Activated gamma-delta T cell treated with anti-CD3 and anti-CD28 coated beads, Interleukin-2, amount 50 U/mL, for 16 hours (primary cell): ENCODE measurements around the gene TCF7L2.
A peak's percentile ranks its signal among the peaks of the same experiment; 100 is the strongest.

Experiments
- DNase-seq: peaks from one replicate; pipeline ENCODE4 v3.0.0-alpha.2; 2020; ENCODE audit warnings: low read depth

The TCF7L2 gene

DNA sequence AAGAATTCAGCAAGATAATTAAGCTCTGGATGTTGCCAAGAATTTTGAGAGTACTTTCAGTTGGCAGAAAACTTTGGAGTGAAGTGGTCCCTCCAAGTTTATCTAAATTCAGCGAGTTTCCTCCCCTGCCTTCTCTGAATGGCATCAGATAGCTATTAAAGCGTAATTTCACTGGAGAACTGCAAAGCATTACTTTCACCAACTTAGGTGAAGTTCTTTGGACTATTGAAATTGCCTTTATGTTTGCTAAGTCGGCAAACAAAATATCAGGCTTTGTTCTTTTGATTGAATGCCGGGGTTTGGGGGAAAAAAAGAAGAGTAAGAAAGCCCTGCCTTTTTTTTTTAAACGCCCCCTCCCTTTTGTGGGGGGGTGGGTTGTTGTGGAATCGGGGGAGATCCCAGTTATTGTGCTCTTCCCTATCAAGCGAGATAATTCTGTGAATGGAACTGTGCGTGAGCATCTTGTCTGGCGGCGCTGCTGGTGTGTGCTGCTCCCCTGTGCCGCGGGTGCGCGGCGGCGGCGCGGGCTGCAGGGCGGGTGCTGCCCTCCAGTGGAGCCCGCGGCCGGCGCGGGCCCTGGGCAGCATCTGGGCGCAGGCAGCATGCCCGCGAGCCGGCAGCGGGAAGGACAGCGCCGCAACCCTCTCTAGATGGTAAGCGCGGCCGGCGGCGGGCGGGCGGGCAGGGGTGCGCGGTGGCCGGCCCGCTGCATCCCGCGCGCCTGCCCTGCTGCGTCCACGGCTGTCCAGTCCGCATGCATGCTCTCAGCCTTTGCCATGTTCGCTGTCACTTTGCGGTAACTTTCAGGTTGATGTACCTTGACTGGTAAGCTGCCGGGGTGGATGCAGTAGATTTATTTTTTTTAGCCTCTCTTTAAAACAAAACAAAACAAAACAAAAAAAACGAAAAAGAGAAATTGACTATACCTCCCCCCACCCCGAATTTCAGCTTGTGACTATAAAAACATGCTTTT lies 176.5 kb downstream of the TCF7L2 start:
- DNase-seq = peak; percentile 4

DNA sequence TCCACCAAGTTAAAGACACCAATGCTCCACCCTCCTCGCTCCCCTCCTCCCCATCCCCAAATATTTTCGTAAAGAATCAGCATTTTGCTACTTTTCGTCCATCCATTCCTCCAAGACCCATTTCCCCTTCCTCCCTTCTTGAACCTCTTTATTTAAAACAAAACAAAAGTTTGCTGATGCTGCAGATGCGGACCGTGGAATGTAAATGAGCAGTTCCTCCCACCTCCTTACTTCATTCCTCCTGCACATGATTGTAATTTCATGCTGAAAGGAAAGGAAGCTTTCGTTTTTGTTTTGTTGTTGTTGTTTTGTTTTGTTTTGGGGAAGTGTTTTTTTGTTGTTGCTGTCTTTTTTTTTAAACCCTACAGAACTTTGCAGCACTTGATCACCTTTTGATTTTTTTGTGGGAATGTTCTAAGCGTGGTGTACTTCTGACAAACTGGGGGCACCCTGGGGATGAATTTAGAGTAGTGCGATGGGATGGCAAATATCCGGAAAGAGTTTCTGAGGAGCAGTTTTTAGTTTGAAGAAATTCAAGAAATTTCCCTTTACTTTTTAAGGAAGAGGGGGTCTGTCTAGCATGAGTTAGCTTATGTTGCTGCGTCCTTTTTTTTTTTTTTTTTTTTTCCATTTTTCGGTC lies 177.3 kb downstream of the TCF7L2 start:
- DNase-seq = no peak

DNA sequence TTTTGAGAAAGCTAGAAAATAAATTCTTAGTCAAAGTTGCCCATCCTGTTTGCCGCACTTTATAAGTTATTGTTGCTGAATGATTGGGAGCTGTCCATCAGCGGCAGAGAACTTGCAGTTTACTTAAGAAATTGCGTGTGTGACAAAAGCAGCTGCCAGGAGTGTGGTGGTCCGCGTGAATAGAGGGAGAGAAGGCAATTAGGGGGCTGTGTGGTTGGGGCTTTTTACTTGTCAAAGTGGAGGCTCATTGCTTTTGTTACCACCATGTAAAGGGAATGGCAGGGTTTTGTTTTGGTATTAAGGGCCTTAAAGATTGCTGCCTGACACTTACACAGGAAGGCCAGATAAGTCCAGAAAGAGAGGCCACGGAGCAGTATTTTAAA lies 177.8 kb downstream of the TCF7L2 start:
- DNase-seq = no peak

DNA sequence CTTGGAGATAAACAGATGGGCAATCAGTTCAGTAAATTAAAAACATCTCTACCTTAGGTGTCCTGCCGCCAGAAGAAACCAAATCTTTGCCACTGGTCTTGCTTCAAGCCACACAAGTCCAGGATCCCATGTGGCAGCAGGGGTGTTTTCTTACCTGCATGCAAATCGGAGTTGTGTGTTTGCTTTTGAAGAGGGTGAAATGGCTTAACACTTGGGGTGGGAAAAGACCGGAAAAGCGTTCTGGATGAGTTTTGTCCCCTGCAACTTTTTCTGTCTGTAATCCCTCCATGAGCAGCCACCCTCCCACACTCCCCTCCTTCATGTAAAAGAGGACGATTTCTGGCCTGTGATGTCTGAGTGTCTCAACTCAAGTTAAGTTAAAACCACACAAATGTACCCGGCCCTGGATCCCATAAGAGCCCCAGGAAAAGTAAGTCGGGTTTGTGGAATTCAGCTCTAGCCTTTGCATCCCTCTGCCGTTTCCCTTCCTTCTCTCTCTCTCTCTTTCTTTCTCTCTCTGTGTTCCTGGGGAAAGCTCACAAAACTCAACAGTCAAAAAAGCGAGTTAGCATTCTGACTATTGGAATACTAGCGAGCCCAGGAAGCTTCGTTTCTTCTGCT lies 178.5 kb downstream of the TCF7L2 start:
- no peak for DNase-seq

DNA sequence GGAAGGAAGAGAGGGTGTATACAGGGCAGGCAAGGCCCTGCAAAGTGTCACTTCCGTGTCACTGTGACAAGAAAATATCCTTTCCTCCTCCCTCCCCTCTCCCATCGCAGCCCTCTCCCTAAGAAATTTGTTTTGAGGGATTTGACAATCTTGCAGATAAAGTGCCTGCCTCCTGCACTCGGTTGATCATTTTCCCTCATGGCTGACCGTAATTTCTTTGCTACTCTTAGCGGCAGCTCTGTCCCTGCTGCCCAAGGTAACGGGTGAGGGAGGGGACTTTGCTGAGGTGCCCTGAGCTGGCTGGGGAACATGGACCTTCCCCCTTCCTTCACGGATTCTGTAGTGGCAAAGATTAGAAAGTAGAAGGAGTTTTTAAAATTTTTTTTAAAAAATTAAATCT lies 179.1 kb downstream of the TCF7L2 start:
- no peak for DNase-seq

DNA sequence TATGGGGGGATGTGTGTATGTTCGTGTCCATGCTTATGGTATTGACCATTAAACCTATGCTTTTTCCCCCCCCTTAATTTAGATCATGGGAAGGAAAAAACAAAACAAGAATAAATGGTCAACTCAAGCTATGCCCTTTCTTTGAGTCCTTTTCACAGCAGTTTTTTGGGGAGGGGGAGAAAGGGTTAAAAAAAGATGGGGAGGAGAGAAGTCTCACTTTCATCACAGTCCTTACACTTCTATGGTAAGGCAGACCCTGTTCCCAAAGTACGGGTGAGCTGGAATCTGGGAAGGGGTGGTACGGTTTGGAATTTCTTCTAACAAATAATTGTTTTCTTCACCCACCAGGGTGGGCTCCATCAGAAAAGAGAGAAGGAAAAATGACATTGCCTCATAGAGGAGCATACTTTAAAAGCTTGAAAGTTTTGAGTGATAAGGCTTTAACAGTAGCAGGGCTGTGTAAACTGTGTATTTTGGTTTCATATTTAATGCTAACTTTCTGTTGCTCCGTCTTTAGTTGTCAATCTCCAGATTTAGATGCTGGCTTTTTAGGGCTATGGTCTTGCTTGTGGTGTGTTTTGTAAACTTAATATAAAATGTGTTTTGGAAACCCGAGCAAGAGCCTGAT lies 180.1 kb downstream of the TCF7L2 start:
- DNase-seq = no peak

DNA sequence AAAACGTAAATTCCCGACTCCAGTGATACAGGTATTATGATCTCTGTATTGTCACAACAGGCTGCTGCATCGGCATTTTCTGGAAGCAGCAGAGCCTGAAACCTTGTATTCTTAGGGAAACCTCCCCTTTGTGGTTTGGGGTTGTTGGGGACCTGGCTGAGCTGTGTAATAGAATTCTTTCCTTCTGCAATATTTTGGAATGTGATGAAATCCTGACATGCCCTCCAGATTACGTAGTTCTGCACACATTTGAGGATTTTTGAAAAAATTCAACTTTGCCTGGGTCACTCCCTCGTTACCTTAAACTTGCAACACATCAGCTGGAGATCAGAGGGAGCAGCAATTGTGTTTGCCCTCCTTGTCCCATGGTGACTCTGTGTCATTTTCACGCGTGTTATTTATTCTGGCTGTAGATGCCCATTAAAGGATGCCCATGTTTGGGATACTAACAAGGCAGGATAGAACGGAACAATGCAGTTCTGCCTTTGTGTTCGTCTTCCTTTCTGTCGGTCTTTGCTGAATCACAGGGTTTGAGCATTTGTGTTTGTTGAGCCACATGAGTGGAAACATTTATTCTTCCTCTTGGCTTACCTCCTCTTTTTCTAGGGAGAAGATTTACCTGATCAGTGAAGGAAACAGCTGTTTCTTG lies 181.7 kb downstream of the TCF7L2 start:
- no peak for DNase-seq

DNA sequence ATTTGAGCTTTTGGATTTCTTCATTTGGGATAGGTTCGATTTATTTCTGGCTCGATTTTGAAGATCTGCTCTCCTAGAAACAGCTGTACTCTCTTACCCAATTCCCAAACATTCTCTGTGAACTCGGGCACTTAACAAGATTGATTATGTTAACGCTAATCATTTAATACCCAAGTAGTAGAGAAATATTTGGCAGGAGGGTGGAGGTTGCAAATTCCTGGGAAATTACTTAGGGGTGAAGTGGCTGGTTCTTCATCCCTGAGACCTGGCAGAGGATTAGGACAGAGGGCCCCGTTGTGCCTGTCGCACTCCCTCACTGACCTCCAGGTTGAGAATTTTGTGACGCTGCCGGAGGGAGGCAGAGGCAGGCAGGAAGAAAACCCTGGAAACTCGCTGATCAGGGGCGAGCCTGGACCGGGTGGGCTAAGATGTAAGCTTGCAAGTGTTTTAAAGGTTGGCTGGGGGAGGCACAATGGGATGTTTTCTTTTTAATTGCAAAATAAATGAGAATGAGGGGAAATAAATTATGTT lies 182.6 kb downstream of the TCF7L2 start:
- DNase-seq = no peak

DNA sequence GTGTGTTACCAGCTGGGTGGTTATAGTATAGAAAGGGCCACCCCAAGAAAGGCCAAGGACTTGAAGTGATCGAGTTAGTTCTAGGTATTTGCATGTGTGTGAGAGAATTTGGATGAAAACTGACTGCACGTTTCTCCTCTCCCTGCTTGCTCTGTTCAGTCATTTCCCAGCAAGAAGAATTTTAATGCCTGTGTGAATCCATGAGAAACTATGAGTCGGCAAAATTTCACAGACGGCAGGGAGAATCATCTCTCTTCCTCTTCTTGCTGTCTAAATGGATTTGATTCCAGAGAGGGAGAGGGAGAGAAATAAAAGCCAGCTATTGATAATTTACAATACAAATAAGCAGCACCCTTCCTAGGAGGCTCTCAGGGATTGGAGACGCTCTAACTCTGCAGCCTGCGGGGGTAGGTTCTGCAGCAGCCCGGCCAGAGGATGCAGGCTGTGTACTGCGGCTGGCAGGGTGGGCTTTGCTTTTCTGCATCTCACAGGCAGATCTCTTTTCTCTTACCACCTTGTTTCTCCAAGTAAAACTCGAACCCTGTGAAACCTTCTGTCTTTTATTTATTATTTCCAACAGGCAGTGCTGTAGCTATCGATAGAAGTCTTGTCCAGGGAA lies 183.6 kb downstream of the TCF7L2 start:
- DNase-seq = no peak

DNA sequence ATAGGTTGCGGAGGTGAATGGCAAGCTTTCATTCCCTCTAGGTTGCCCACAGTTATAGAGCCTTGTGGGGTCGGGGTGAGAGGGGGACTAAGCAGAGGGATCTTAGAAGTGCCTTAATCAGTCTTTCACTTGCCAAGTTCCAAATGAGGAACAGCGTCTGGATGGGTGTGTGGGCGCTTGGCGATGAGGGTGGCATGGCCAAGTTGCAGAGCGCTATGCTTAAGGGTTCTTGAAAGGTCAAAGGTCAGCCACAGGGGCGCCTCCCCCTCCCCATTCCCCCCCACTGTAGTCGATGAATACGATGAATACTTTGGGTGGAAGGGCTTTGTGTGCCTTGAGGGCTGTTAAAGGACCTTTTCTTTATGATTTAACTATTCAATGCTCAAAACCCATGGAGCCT lies 185.0 kb downstream of the TCF7L2 start:
- DNase-seq = no peak

DNA sequence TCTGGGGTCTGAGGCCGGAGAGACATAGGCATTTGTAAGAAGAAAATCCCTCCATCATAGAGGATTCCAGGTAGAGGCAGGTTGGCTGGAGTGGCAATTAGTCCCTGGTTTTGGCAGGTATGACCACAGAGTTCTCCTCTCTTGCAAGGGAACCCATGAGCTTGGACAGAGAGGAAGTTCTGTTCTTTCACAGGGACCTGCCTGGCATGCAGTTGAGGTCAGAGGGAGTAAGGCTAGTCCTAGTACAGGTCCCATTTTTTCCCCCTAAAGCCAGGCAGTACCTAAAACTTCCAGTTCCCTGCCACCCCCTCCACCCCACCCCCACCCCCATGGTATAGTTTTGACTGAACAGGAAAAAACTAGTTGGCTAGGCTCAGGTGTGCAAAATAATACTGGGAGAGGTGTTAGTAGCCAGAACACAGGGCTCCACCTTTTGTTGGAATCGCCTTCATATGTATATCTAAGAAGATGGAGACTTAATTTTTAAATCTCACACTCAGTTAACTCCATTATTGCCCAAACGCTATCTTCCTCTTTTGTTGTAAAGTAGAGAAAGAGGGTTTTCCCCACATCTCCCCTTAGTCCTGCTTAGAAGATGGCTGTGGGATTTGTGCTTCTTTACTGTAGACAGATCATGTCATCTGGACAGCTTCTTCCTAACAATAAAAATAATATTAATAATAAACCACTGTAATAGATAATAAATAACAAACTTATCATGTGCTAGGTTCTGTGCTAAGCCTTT lies 188.1 kb downstream of the TCF7L2 start:
- no peak for DNase-seq

DNA sequence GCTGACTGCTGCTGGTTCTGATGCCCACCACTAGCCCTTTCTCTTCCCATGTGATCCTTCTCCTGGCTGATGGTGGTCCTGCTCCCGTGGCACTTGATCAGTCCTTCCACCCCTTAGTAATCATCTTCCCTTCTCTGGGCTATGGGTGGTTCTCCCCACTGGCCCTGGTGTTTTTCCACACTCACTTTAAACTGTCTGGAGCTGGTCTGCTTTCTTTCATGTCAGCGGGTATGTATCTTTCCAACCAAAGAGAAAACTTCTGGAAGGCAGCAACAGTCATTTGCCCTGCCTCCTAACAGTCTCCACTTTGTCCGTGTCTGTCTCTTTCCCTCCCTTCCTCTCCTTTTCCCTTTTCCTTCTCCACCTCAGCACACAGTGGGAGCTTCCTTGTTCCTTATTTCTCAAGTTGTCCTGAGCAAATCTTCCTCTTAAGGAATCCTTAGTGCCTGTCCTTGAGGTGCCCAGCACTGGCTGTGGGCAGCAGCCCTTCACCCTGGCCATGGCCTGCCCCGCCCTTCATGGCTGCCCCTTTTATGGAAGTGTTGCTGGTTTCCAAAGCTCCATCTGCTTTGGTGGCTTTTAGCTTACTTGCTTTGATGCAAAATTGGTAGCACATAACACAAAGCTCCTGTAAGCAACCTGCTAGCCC lies 189.0 kb downstream of the TCF7L2 start:
- DNase-seq = no peak

DNA sequence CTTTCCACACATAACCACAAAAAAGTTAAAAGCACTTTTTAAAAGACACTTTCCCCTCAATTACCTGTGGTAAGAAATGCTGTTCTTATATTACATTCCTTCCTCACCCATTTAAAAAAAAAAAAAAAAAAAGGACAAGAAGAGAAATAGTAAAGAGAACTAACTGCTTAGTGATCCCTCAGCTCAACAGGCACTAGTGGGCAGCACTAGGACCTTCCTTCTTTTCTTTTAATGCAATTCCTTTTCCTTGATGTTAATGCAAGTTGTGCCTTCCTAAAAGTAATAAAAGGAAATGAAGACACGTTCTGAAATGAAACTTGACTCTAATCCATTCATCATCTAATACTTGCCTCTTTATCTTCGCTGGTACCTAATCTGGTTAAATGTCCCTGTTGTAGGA lies 189.7 kb downstream of the TCF7L2 start:
- no peak for DNase-seq

DNA sequence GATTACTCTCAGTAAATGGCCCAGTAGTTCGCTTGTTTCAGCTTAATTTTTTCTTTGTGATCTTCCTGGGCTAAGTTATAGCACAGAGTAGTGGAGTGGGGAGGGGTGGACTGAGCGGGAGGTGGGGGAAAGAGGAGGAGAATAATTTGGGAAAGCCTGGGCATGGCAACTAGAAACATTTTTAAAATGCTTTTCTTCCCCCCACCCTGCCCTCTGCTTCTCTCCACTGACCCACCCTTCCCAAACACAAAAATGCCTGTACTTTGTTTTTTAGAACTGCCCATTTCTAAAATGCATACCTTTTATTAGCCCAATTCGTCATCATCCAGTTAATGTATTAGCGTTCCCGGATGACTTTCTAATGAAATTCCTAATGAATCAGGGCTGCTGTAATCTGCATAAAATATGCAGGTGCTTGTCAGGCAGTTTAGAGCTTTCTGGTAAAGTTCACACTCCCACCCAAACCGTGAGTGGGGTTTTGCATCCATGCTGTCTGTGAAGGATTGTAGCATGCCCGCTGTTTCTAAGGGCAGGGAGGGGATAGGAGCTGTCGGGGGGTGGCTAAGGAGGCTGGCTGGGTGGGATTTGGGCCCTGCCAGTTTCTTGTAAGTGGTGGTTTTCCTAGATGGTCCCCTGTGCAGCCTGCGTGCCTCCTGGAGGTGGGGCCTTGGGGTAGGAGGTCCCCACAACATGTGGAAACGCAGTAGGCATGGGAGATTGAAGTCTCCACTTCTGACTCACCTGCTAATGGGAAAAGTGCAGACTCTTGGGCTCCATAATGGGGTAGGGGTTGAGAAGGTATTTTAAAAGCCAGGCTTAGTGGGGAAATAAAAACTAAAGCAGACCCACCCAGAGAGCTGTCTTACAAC lies 190.3 kb downstream of the TCF7L2 start:
- DNase-seq = no peak

DNA sequence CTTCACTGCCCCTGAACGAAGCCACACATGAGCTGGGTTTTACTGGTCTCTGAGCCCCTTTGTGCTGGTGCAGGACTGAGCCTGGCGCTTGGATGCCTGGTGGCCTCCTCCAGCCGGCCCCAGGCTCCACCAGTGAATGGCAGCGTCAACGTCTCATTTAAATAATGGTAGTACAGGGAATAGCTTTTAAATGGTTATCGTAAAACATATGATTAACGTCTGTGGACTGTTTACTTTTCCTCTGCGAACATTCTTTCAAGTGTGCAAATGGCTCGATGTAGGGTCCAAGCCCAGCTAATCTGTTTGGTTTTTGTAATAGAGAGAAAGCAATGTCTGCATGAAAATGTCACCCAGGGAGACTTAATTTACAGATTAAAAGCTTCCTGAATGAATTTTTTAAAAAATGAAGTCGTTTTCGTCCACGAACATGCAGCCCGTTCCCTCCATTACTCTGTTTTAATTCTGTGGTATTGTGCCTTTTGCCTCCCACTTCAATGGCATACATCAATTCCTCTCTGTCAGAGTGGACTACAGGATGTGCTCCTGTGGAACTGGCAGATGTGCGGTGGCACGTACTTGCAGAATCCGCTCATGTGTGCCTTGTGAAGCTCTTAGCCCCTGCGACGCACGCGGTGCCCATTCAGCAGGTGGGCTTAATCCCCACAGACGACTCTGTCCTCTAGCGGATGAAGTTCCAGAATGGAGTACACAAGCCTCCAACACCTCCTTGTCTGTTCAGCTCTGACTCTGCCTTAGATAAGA lies 192.7 kb downstream of the TCF7L2 start:
- DNase-seq = no peak

DNA sequence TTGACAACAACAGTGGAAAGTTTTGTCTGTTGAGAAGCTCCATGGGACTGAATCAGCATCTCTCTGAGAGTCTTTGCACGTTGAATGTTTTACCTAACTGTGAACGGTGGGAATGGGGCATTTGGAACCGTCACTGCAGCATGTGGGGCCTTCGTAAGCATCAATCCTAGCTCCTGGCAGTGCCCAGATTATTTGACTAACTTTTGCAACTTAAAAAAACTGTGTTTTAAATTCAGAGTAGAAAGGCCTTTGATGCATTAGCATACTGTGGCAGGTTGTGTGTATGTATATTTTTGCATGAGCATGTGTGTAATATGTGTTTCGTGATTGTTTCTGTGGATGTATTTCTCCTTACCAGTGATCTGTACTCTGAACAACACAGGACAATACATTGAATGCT lies 194.5 kb downstream of the TCF7L2 start:
- no peak for DNase-seq

DNA sequence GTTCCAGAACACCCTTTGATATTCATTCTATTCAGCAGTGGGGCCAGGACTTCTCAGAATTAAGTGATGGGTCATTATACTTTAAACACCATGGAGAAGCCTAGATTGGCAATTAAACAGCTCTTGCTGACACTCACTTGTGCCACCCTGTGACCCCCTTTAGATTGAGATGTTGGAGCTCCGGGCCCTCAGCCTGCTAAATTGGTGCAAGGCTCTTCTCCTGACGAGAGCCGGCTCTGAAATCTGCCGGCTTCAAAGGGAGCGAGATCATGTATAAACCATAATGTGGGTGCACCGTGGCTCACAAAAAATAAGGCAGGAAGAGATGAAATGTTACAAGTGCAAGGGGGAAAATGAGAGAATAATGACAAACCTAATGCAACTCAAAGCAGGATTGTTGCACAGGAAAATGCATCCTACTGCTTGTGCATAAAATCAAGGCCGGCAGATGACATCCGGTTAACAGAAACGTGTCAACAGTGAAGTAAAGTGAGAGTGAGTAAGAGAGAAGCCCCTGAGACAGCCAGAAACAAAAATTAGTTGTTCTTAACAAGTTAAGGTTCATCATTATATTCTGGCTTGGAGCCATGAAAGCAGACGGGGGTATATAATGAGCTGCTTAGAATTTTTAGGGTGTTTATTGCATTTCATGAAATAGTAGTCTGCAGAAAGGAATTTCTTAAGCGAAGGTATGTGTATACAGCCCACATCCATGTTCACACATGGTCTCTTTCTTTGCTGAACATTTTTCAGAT lies 198.2 kb downstream of the TCF7L2 start:
- DNase-seq = no peak

DNA sequence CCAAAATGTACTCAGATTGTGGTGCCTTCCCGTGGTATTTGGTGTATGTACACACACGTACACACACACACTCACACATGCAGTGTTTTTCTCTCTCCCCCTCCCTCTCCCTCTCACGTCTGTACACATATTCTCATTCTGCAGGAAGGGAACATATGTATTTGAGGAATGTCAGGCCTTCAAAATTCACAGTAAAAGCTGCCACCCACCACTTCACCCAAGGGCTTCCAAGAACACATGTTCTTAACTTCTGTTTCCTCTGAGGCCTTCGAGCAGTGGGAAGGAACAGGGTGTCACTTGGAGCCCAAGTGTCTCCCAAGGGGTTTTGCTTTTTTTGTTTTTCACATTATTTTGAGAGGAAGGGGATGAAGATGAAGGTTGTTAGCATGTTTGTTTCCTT lies 198.9 kb downstream of the TCF7L2 start:
- no peak for DNase-seq
